Mesendoderm (in vitro differentiated cells): Measurements from ENCODE around the gene BTNL3.
A peak's percentile ranks its signal among the peaks of the same experiment; 100 is the strongest.
"Not testable (repeated sequence)": the region's sequence is repeated elsewhere in the genome, so short reads cannot be mapped to it uniquely, and the experiment has no call there.

Experiments
- DNase-seq: peaks from one replicate; pipeline ENCODE4 v3.0.0; 2013
- H2AK5ac ChIP-seq: 2 replicates; pipeline ENCODE4 v1.6.1; 2013; ENCODE audit warnings: low read length, inconsistent platforms
- H2BK120ac ChIP-seq: 2 replicates; pipeline ENCODE4 v1.6.1; 2013; ENCODE audit warnings: low read depth, mild to moderate bottlenecking, low read length, moderate library complexity, mixed read lengths
- H2BK15ac ChIP-seq: replicated peaks from 2 replicates; pipeline ENCODE4 v1.6.1; 2013; ENCODE audit warnings: low read depth, mild to moderate bottlenecking, moderate library complexity
- H2BK5ac ChIP-seq: 2 replicates; pipeline ENCODE4 v1.6.1; 2013; ENCODE audit warnings: low read length, inconsistent platforms
- H3K18ac ChIP-seq: 2 replicates; pipeline ENCODE4 v1.6.1; 2013; ENCODE audit warnings: mild to moderate bottlenecking, low read length, mixed read lengths
- H3K23ac ChIP-seq: one replicate; pipeline ENCODE4 v1.6.1; 2013; ENCODE audit warnings: low read length
- H3K27ac ChIP-seq: 2 replicates; pipeline ENCODE4 v1.5.1; 2013; ENCODE audit warnings: low read depth, mild to moderate bottlenecking, inconsistent platforms, low read length, moderate library complexity
- H3K27me3 ChIP-seq: 2 replicates; pipeline ENCODE4 v1.6.1; 2013; ENCODE audit warnings: low read length, control low read depth, mild to moderate bottlenecking, inconsistent platforms; ENCODE audit not compliant: insufficient read depth, poor library complexity
- H3K36me3 ChIP-seq: 2 replicates; pipeline ENCODE4 v1.6.1; 2013; ENCODE audit warnings: low read length, inconsistent platforms; ENCODE audit not compliant: control insufficient read depth, insufficient read depth
- H3K4ac ChIP-seq: one replicate; pipeline ENCODE4 v1.6.1; 2013; ENCODE audit warnings: low read depth, mild to moderate bottlenecking, low read length, moderate library complexity
- H3K4me1 ChIP-seq: 2 replicates; pipeline ENCODE4 v1.6.1; 2013; ENCODE audit warnings: low read depth, low read length, inconsistent platforms; ENCODE audit not compliant: control insufficient read depth
- H3K4me2 ChIP-seq: 2 replicates; pipeline ENCODE4 v1.6.1; 2013; ENCODE audit warnings: low read length
- H3K4me3 ChIP-seq: 2 replicates; pipeline ENCODE4 v1.5.1; 2013; ENCODE audit warnings: mild to moderate bottlenecking, low read length
- H3K56ac ChIP-seq: one replicate; pipeline ENCODE4 v1.6.1; 2013; ENCODE audit warnings: low read length
- H3K79me1 ChIP-seq: 2 replicates; pipeline ENCODE4 v1.6.1; 2013; ENCODE audit warnings: low read length, inconsistent platforms
- H3K79me2 ChIP-seq: 2 replicates; pipeline ENCODE4 v1.6.1; 2013; ENCODE audit warnings: mild to moderate bottlenecking, low read length; ENCODE audit not compliant: control insufficient read depth, insufficient read depth
- H3K9ac ChIP-seq: 2 replicates; pipeline ENCODE4 v1.6.1; 2013; ENCODE audit warnings: low read length, inconsistent platforms
- H4K5ac ChIP-seq: one replicate; pipeline ENCODE4 v1.6.1; 2013; ENCODE audit warnings: low read length
- H4K8ac ChIP-seq: one replicate; pipeline ENCODE4 v1.6.1; 2013; ENCODE audit warnings: low read depth, mild to moderate bottlenecking, control low read depth, low read length, moderate library complexity
- WGBS: extraction: QIAGEN DNeasy Blood & Tissue Kit; methylation state at CpG from one replicate; pipeline ENCODE4 v1.1.7; 2013; ENCODE audit warnings: low lambda C conversion rate, missing lambda C conversion rate; ENCODE audit not compliant: insufficient coverage; ENCODE audit errors: extremely low coverage; 5-methylcytosine and 5-hydroxymethylcytosine counted together

Gene BTNL3

GRCh38 chr5:181045316-181045715 lies 56.7 kb downstream of the BTNL3 start:
- H2BK5ac ChIP-seq: no peak overlapping the region
- H3K9ac ChIP-seq: no peak overlapping the region
- H4K5ac ChIP-seq: no peak overlapping the region
- no peak overlapping the region for H3K18ac ChIP-seq
- H3K79me1 ChIP-seq: no peaks in the 10 kb centered on the region
- H3K56ac ChIP-seq: no peak overlapping the region
- no peak overlapping the region for H3K4me2 ChIP-seq
- no peaks in the 10 kb centered on the region for H3K79me2 ChIP-seq
- no peaks in the 10 kb centered on the region for H3K4me1 ChIP-seq
- H3K23ac ChIP-seq: no peak overlapping the region
- no peak overlapping the region for H4K8ac ChIP-seq
- H3K4me3 ChIP-seq: no peak overlapping the region
- DNase-seq: no peak
- no peaks in the 10 kb centered on the region for H3K27me3 ChIP-seq
- H2BK120ac ChIP-seq: no peak overlapping the region
- no peak overlapping the region for H2AK5ac ChIP-seq
- no peak overlapping the region for H2BK15ac ChIP-seq
- H3K4ac ChIP-seq: no peak overlapping the region
- no CpG with 5 or more reads among the region's 10 CpGs for WGBS
- no peaks in the 10 kb centered on the region for H3K36me3 ChIP-seq
- no peak overlapping the region for H3K27ac ChIP-seq

GRCh38 chr5:181045857-181046256 lies 57.2 kb downstream of the BTNL3 start:
- H3K4ac ChIP-seq, H3K23ac ChIP-seq, H3K4me3 ChIP-seq, H3K4me1 ChIP-seq, H2BK15ac ChIP-seq, H3K56ac ChIP-seq, H4K8ac ChIP-seq, H3K9ac ChIP-seq, H3K4me2 ChIP-seq, H2BK5ac ChIP-seq, H3K36me3 ChIP-seq, H3K27ac ChIP-seq, H2AK5ac ChIP-seq, H3K27me3 ChIP-seq, DNase-seq, H2BK120ac ChIP-seq, H3K79me1 ChIP-seq, H4K5ac ChIP-seq, H3K79me2 ChIP-seq, H3K18ac ChIP-seq: not testable (repeated sequence)
- WGBS: no CpG with 5 or more reads among the region's 1 CpG

- Histone ChIP-seq H3K27me3 (peaks cover 8% of the 10 kb centered on the region), H3K9ac (no peak overlapping the region), H4K5ac (no peak overlapping the region), H2BK15ac (no peak overlapping the region), H3K4me1 (no peaks in the 10 kb centered on the region), H3K23ac (no peak overlapping the region), H3K27ac (no peak overlapping the region), H2BK5ac (no peak overlapping the region), H3K18ac (no peak overlapping the region), H3K36me3 (no peaks in the 10 kb centered on the region), H3K4ac (no peak overlapping the region), H3K79me1 (no peaks in the 10 kb centered on the region), H2AK5ac (no peak overlapping the region), H2BK120ac (no peak overlapping the region), H3K4me3 (no peak overlapping the region), H3K79me2 (no peaks in the 10 kb centered on the region), H4K8ac (no peak overlapping the region), H3K56ac (no peak overlapping the region), H3K4me2 (no peak overlapping the region)
- DNase-seq: no peak
- WGBS: no CpG with 5 or more reads among the region's 2 CpGs
Measured at GRCh38 chr5:181047288-181047687, 58.6 kb downstream of the BTNL3 start.

GRCh38 chr5:181047921-181048320 lies 59.3 kb downstream of the BTNL3 start:
- Histone ChIP-seq H3K4ac (no peak overlapping the region), H3K23ac (no peak overlapping the region), H2BK120ac (no peak overlapping the region), H3K9ac (no peak overlapping the region), H3K18ac (no peak overlapping the region), H3K27ac (no peak overlapping the region), H3K79me1 (no peaks in the 10 kb centered on the region), H3K79me2 (no peaks in the 10 kb centered on the region), H2BK15ac (no peak overlapping the region), H2AK5ac (no peak overlapping the region), H3K4me3 (no peak overlapping the region), H3K56ac (no peak overlapping the region), H4K8ac (no peak overlapping the region), H3K4me1 (no peaks in the 10 kb centered on the region), H3K27me3 (peaks cover 11% of the 10 kb centered on the region), H3K36me3 (no peaks in the 10 kb centered on the region), H3K4me2 (no peak overlapping the region), H2BK5ac (no peak overlapping the region), H4K5ac (no peak overlapping the region)
- DNase-seq: no peak
- WGBS: no CpG with 5 or more reads among the region's 15 CpGs

- Histone ChIP-seq H3K4me3 (no peak overlapping the region), H3K36me3 (no peaks in the 10 kb centered on the region), H3K79me1 (no peaks in the 10 kb centered on the region), H3K4me1 (no peaks in the 10 kb centered on the region), H3K9ac (no peak overlapping the region), H3K79me2 (no peaks in the 10 kb centered on the region), H3K4me2 (no peak overlapping the region), H4K8ac (no peak overlapping the region), H2AK5ac (no peak overlapping the region), H3K56ac (no peak overlapping the region), H3K27me3 (peaks cover 30% of the 10 kb centered on the region), H2BK120ac (no peak overlapping the region), H2BK15ac (no peak overlapping the region), H4K5ac (no peak overlapping the region), H3K23ac (no peak overlapping the region), H3K27ac (no peak overlapping the region), H3K4ac (no peak overlapping the region), H3K18ac (no peak overlapping the region), H2BK5ac (no peak overlapping the region)
- DNase-seq: no peak
- WGBS: no CpG with 5 or more reads among the region's 5 CpGs
Measured at GRCh38 chr5:181050016-181050415, 61.4 kb downstream of the BTNL3 start.

GRCh38 chr5:181051841-181052671 lies 63.4 kb downstream of the BTNL3 start:
- Histone ChIP-seq H4K5ac (no peak overlapping the region), H3K4me2 (peak overlapping the region; percentile 57), H3K4me1 (no peaks in the 10 kb centered on the region), H3K23ac (no peak overlapping the region), H3K36me3 (no peaks in the 10 kb centered on the region), H2BK15ac (no peak overlapping the region), H3K79me1 (no peaks in the 10 kb centered on the region), H3K18ac (no peak overlapping the region), H3K56ac (peak overlapping the region; percentile 60), H2AK5ac (no peak overlapping the region), H3K79me2 (no peaks in the 10 kb centered on the region), H2BK5ac (no peak overlapping the region), H3K27me3 (peaks cover 40% of the 10 kb centered on the region), H3K27ac (no peak overlapping the region), H3K9ac (peak overlapping the region; percentile 27), H4K8ac (no peak overlapping the region), H2BK120ac (no peak overlapping the region), H3K4me3 (no peak overlapping the region), H3K4ac (no peak overlapping the region)
- no CpG with 5 or more reads among the region's 27 CpGs for WGBS
- DNase-seq: no peak
